Measurements from ENCODE around the gene DYSF.

The DYSF gene

GRCh38 chr2:71462056-71462605, 8.8 kb downstream of the DYSF start:
- H3K27ac ChIP-seq, result no peak overlapping the region
- TF ChIP-seq ZFX (IDR thresholded peaks at IDR 0.05) (no peak), CTCF (conservative IDR thresholded peaks at IDR 0.05) (no peak)

GRCh38 chr2:71462641-71463341, 9.4 kb downstream of the DYSF start:
- no peak for TF ChIP-seq ZFX (IDR thresholded peaks at IDR 0.05)
- TF ChIP-seq CTCF (conservative IDR thresholded peaks at IDR 0.05), result no peak
- no peak overlapping the region for H3K27ac ChIP-seq

DNA sequence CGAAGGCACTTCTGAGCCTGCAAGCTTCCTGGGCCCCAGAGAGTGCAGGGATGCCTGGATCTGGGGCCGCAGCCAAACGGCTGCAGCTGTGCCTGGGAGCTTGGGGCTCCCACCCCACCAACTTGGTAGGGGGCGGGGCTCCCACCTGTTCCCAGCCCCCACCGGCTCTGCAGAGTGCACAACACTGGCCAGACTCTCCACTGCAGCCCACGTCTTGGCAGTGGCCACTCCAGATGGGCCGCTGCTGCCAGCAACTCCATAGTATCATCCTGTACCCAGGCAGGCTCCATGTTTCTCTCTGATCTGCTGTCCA, 9.9 kb downstream of the DYSF start:
- TF ChIP-seq CTCF (conservative IDR thresholded peaks at IDR 0.05), result no peak
- TF ChIP-seq ZFX (IDR thresholded peaks at IDR 0.05), result no peak
- no peak overlapping the region for H3K27ac ChIP-seq

- no peak overlapping the region for H3K27ac ChIP-seq
- TF ChIP-seq CTCF (conservative IDR thresholded peaks at IDR 0.05), result no peak
- no peak for TF ChIP-seq ZFX (IDR thresholded peaks at IDR 0.05)
These were observed 11.0 kb downstream of the DYSF start for GRCh38 chr2:71464389-71464788.

DNA sequence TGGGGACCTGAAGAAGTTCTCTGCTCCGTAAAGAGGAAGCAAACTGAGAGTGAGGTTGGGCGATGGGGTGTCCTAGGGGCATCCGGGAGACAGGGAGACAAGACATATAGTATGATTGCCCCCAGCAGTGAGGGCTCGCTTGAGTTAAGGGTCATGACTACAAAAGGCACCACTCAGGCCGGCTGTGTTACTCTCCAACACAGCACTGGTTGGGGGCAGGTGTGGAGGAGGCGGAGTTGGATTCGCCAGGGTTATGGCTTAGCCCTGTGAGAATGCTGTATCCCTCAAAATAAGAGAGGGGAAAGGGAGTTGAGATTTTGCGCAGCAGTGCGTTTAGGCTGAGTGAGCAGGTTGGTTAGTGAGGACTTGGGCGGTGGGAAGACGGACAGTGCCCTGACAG, 12.0 kb downstream of the DYSF start:
- no peak overlapping the region for H3K27ac ChIP-seq
- TF ChIP-seq CTCF (conservative IDR thresholded peaks at IDR 0.05), result no peak
- TF ChIP-seq ZFX (IDR thresholded peaks at IDR 0.05), result no peak

GRCh38 chr2:71465961-71466300, 12.6 kb downstream of the DYSF start:
- TF ChIP-seq ZFX (IDR thresholded peaks at IDR 0.05) (no peak), CTCF (conservative IDR thresholded peaks at IDR 0.05) (no peak)

DNA sequence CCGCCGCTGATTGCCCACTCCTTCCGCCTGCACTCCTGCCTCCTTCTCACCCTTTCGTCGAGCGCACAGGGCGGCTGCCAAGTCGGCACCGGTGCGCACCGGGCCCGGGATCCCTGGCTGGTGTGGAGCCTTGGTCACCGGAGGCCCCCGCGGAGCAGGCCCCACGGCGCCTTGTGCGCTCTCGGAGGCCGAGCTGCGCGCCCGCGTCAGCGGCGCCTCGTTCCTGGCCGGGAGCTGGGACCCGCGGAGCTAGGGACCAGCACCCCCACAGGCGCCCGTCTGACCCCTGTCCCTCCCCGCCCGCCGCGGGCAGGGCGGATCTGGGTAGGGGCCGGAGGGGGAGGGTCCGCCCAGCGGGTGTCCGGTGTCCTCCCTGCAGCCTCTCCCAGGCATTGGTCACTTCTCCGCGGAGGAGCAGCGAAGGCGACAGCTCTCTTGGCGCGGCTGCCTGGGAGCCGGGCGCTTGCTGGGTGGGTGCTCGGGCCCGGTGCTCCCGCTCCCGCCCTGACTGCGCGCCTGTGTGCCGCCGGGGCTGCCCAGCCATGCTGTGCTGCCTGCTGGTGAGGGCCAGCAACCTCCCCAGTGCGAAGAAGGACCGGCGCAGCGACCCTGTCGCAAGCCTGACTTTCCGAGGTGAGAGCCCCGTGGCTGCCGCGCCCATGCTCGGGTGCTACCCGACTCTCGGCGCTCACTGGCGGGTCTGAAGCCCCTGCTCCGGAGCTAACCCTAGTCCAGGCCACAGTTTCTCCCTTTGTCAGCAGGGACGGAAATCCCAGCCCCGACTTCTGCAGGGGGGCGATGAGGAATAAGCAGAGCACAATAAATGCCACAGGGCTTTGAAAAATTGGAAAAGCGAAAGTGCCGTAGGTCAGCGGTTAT, 13.2 kb downstream of the DYSF start:
- H3K27ac ChIP-seq, result peak overlapping the region; percentile 25; the same call in 1 of the 2 replicates
- no peak for TF ChIP-seq CTCF (conservative IDR thresholded peaks at IDR 0.05)
- no peak for TF ChIP-seq ZFX (IDR thresholded peaks at IDR 0.05)

More at GRCh38 chr2:71465961-71466300, 12.6 kb downstream of the DYSF start:
- no peak overlapping the region; the same call in 1 of the 2 replicates for H3K27ac ChIP-seq

Data from C4-2B (cell line).